ENCODE data around the gene TBL1X.

GRCh38 chrX:9515973-9516538, 51.2 kb downstream of the TBL1X start:
- TF ChIP-seq CTCF (conservative IDR thresholded peaks at IDR 0.05) (no peak), ZFX (IDR thresholded peaks at IDR 0.05) (no peak)
